CD4-positive, alpha-beta T cell treated with Interferon alpha-2 for 1 hour (primary cell): ENCODE measurements around the gene TRIM75.
"Not testable (repeated sequence)": the region's sequence is repeated elsewhere in the genome, so short reads cannot be mapped to it uniquely, and the experiment has no call there.

Source experiments
- DNase-seq, 2 donors: peaks; one replicate each; pipeline ENCODE4 v3.0.0-alpha.2; 2020 to 2022

Gene TRIM75

DNA sequence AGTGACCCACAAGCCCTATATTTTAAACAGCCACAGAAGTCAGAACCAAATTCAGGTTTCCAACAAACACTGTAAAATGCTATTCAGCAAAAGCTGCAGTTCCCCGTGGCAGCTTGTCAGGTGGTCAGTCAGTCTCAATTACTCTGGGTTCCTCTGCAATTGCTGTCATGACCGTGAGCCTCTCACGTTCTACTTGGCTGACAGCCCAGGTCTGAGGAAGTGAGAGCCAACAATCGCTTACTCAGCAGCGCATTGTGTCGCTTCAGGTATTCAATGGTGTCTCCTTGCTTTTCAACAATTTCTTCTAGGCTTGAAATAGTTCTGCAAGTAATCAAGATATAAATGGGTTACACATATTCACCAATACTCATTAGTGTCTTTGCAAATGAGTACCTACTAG is 25.8 kb downstream of the TRIM75 start:
- DNase-seq: no peak

DNA sequence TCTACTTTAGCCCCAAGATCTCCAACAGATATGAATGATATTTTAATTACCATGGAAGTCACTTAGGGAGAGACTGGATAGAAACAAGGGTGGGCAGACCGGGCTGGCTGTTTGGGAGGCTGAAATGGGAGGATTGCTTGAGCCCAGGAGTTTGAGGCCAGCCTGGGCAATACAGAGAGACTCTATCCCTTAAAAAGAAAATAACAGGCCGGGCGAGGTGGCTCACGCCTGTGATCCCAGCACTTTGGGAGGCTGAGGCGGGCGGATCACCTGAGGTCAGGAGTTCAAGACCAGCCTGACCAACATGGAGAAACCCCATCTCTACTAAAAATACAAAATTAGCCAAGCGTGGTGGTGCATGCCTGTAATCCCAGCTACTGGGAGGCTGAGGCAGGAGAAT is 31.1 kb downstream of the TRIM75 start:
- not testable (repeated sequence) for DNase-seq

DNA sequence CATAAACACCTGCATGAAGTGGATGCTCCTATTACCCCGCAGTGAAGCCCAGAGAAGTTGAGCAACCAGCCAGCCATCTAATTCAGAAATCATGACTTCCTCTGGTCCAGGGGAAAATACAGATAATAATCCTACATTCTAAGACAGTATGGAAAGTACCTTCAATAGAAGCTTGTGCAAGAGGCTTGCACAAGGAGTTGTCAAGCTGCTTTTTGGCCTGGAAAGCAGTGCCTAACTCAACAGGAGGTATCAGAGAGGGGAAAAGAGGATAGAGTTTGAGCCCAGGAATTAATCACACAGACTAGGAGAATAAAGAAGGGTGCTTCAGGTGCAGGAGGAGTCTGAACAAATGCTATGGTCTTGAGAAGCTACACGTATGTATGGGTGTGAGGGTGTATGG is 32.3 kb downstream of the TRIM75 start:
- no peak for DNase-seq

DNA sequence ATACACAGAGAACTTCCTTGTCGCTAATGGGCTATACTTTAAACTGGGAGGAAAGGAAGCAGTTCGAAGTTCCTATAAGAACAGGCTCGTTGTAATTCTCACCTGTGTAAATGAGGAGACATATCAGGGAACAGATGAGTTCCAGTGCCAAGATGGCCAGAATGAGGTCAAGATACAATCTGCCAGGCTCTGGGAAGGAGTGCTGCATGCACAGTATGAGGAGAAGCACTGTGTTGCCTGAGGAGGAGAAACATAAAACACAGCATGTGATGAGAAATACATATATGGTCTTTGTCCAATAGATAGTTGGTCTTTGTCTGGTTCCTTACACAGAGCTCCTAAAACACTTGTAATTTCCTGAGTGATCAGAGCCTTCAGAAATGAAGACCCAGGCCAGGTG is 34.7 kb downstream of the TRIM75 start:
- DNase-seq: no peak

DNA sequence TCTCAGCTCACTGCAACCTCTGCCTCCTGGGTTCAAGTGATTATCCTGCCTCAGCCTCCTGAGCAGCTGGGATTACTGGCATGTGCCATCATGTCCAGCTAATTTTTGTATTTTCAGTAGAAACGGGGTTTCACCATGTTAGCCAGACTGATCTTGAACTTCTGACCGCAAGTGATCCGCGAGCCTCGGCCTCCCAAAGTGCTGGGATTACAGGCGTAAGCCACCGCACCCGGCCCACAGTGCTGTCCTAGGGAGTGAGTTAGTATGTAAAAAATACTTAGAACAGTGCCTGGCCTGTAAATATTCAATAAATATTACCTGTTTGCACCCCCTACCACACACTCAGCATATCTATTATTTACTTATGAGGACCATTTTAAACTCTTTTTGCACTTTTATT is 38.5 kb downstream of the TRIM75 start:
- DNase-seq: not testable (repeated sequence)

DNA sequence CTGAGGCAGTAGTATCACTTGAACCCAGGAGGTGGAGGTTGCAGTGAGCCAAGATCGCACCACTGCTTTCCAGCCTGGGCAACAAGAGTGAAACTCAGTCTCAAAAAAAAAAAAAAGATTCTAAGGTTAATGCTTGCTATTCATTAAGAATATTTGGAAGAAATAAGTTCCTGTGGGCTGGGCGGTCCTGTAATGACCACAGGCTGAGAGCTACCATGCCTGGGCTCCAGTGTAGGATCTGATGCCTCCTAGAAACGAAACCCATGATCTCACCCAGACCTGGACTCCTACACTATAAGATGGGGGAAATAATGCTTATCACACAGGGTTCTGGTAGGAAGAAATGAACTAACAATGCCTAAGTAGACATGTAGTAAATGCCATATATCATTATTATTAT is 41.2 kb downstream of the TRIM75 start:
- no peak for DNase-seq

DNA sequence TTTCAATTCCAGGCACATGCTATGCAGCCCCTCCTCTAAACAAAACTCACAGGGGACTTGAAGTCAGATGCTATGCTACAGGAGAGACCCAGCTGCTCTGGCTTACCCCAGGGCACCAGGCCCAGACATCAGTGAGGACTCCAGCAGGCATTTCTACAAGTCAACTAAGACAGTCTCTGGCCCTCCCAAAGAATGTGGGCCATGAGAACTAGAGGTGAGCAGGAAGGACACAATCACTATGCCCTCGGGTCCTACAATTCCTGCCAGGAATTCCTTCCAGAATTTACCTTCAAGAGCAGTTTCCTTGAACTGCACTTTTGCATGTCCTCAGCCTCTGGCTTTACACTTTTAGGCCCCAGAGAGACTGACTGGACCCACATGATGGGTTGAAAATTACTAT is 41.6 kb downstream of the TRIM75 start:
- DNase-seq: no peak

DNA sequence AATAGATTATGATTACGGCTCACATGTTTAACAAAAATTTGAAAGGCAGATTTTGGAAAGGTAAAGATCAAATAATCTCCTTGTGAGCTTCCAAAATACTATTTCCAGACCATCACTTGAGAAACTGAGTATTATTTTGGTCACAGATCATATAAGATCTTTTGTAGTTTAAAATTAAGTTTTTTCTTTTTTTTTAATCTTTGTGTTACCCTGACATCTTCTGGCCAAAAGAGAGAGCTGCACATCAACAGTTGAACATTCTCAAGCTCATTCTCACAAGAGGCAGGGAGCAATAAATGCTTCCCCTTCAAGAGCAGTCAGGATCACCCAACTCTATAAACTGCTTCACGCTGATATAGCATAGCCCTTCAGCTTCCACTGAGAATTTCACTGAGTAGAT is 43.1 kb downstream of the TRIM75 start:
- peak in 1 of 2 donors; percentile 18 for DNase-seq

DNA sequence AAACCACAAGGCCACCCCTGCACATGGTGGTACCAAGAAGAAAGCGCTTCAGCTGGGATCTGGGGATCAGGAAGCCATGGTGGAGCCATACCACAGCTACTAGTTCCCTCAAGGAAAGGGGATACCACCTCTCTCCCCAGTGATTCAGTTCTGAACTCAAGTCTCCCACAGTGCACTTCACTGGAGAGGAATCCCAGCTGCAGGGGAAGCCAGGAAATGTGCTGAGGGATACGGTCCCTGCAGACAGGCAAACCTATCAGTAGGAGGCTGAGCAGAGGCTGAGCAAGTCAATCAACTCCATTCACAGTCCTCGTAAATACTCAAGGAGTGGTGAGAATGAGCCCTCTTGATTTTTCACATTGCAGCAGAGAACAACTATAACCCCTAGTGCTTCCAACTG is 48.0 kb downstream of the TRIM75 start:
- DNase-seq: no peak

DNA sequence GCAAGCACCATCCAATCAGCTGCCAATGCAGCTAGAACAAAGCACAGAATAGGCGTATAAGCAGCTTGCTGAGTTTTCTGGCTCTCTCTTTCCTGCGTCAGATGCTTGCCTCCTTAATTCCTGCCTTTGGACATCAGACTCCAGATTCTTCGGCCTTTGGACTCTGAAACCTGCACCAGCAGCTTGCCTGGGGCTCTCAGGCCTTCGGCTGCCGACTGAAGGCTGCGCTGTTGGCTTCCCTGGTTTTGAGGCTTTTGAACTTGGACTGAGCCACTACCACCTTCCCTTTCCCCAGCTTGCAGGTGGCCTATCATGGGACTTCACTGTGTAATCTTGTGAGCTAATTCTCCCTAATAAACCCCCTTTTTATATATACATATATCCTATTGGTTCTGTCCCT is 52.9 kb downstream of the TRIM75 start:
- DNase-seq: no peak
